HepG2 (cell line): ENCODE data around the gene STRN3. TPM values are rescaled to one million over a fixed set of nuclear protein-coding genes. Genes with fewer than 3 reads are reported as not detected.

Experiments used
- ADNP ChIP-seq: sonication (generic); formaldehyde crosslinking; IDR thresholded peaks from 2 replicates; pipeline ENCODE4 v1.4.0; 2020; ENCODE audit warnings: missing genetic modification reagents
- AGO1 ChIP-seq: fragments of 200-400 bp; formaldehyde crosslinking; IDR thresholded peaks from 2 replicates; pipeline ENCODE4 v1.6.1; 2017; ENCODE audit warnings: mild to moderate bottlenecking, low read depth, low read length, moderate library complexity; ENCODE audit not compliant: poor library complexity, severe bottlenecking
- BORCS8-MEF2B ChIP-seq: sonication (generic); formaldehyde crosslinking; IDR thresholded peaks from 2 replicates; pipeline ENCODE4 v1.8.0; 2022; ENCODE audit warnings: mild to moderate bottlenecking, missing genetic modification reagents
- CBX1 ChIP-seq: IDR thresholded peaks from one replicate; pipeline ENCODE4 v1.6.1; 2016; ENCODE audit warnings: antibody characterized with exemption, low read depth
- CC2D1A ChIP-seq: sonication (generic); formaldehyde crosslinking; IDR thresholded peaks from 2 replicates; pipeline ENCODE4 v1.8.1; 2023; ENCODE audit warnings: mild to moderate bottlenecking, missing genetic modification reagents
- EED ChIP-seq: sonication (generic); formaldehyde crosslinking; IDR thresholded peaks from 2 replicates; pipeline ENCODE4 v1.5.0; 2020; ENCODE audit warnings: mild to moderate bottlenecking, missing genetic modification reagents
- HDAC1 ChIP-seq: sonication (generic); formaldehyde crosslinking; IDR thresholded peaks from 2 replicates; pipeline ENCODE4 v1.5.1; 2020; ENCODE audit warnings: mild to moderate bottlenecking, missing genetic modification reagents
- HMG20B ChIP-seq: conservative IDR thresholded peaks from 2 replicates; pipeline ENCODE4 v1.6.1; 2016; ENCODE audit warnings: missing genetic modification reagents, missing compliant biosample characterization
- MIER2 ChIP-seq: IDR thresholded peaks from 2 replicates; pipeline ENCODE4 v1.6.1; 2016; ENCODE audit warnings: missing biosample characterization, missing genetic modification reagents
- MIER3 ChIP-seq: IDR thresholded peaks from 2 replicates; pipeline ENCODE4 v1.6.1; 2016; ENCODE audit warnings: missing compliant biosample characterization, borderline replicate concordance
- NFE2L2 ChIP-seq: fragments of 150-350 bp; IDR thresholded peaks from 2 replicates; pipeline ENCODE4 v1.6.1; 2014; ENCODE audit warnings: low read length
- POGZ ChIP-seq: sonication (generic); formaldehyde crosslinking; IDR thresholded peaks from 2 replicates; pipeline ENCODE4 v1.4.0; 2020; ENCODE audit warnings: mild to moderate bottlenecking, missing genetic modification reagents
- POLR2AphosphoS2 ChIP-seq: IDR thresholded peaks from 2 replicates; pipeline ENCODE4 v1.6.1; 2011; ENCODE audit warnings: low read depth, low read length, improper control_type of control experiment
- PPARG ChIP-seq: conservative IDR thresholded peaks from 2 replicates; pipeline ENCODE4 v1.6.1; 2016; ENCODE audit warnings: missing biosample characterization, missing genetic modification reagents
- RFXANK ChIP-seq: IDR thresholded peaks from 2 replicates; pipeline ENCODE4 v1.6.1; 2016
- TBX3 ChIP-seq: fragments of 450-650 bp; IDR thresholded peaks from 2 replicates; pipeline ENCODE4 v1.6.1; 2017; ENCODE audit warnings: antibody characterized with exemption, mild to moderate bottlenecking, inconsistent platforms, borderline replicate concordance
- TOPORS ChIP-seq: sonication (generic); formaldehyde crosslinking; IDR thresholded peaks from 2 replicates; pipeline ENCODE4 v1.8.0; 2023; ENCODE audit warnings: mild to moderate bottlenecking, missing genetic modification reagents
- ZBTB42 ChIP-seq: sonication (generic); formaldehyde crosslinking; IDR thresholded peaks from 2 replicates; pipeline ENCODE4 v1.5.0; 2020; ENCODE audit warnings: mild to moderate bottlenecking, missing genetic modification reagents
- ZFP1 ChIP-seq: IDR thresholded peaks from 2 replicates; pipeline ENCODE4 v1.6.1; 2016
- ZIK1 ChIP-seq: sonication (generic); formaldehyde crosslinking; IDR thresholded peaks from 2 replicates; pipeline ENCODE4 v1.5.0; 2020; ENCODE audit warnings: mild to moderate bottlenecking, low read depth, missing genetic modification reagents, borderline replicate concordance
- ZNF660 ChIP-seq: sonication (generic); formaldehyde crosslinking; IDR thresholded peaks from 2 replicates; pipeline ENCODE4 v1.5.1; 2020; ENCODE audit warnings: mild to moderate bottlenecking, low read depth, missing genetic modification reagents, borderline replicate concordance
- ZNF772 ChIP-seq: sonication (generic); formaldehyde crosslinking; IDR thresholded peaks from 2 replicates; pipeline ENCODE4 v1.5.0; 2020; ENCODE audit warnings: mild to moderate bottlenecking, missing genetic modification reagents
- ZNF879 ChIP-seq: sonication (generic); formaldehyde crosslinking; IDR thresholded peaks from 2 replicates; pipeline ENCODE4 v1.8.1; 2023; ENCODE audit warnings: missing genetic modification reagents
- ZNF883 ChIP-seq: sonication (generic); formaldehyde crosslinking; IDR thresholded peaks from 2 replicates; pipeline ENCODE4 v1.5.1; 2020; ENCODE audit warnings: mild to moderate bottlenecking, missing genetic modification reagents; ENCODE audit errors: not compliant biosample characterization
- ZSCAN22 ChIP-seq: sonication (generic); formaldehyde crosslinking; IDR thresholded peaks from 2 replicates; pipeline ENCODE4 v1.4.0; 2020; ENCODE audit warnings: mild to moderate bottlenecking, missing genetic modification reagents
- ZSCAN29 ChIP-seq: sonication (generic); formaldehyde crosslinking; conservative IDR thresholded peaks from 2 replicates; pipeline ENCODE4 v1.4.0; 2020; ENCODE audit warnings: mild to moderate bottlenecking, missing genetic modification reagents
- polyA plus RNA-seq, 8 experiments: library from polyadenylated mRNA; depleted of rRNA in 3 of 8; stranded (reverse) in 7 of 8; unstranded in 1 of 8; fragments of >200 nt; fragmentation: Illumina TruSeq in 4 of 8; extraction: Trizol in 4 of 8; gene quantifications; 2 replicates each; pipeline versions ENCODE4 v1.2.1 to v1.2.3, GENCODE V29; 2011 to 2016; ENCODE audit warnings: low read depth in 4 of 8, missing spikeins in 1 of 8, mixed read lengths in 1 of 8; ENCODE audit not compliant: insufficient read depth in 1 of 8
- total RNA-seq, 5 experiments: library from RNA; depleted of rRNA; stranded (reverse); fragments of >200 nt; fragmentation: Illumina TruSeq; extraction: Trizol; gene quantifications; 2 replicates each; pipeline ENCODE4 v1.2.3, GENCODE V29; 2016; ENCODE audit warnings: low read depth in 1 of 5
- TF ChIP-seq, protein P1 (sequence below): sonication (generic); formaldehyde crosslinking; conservative IDR thresholded peaks from 2 replicates; pipeline ENCODE4 v1.4.0; 2020; ENCODE audit warnings: missing genetic modification reagents
- TF ChIP-seq, protein P2 (sequence below): sonication (generic); formaldehyde crosslinking; IDR thresholded peaks from 2 replicates; pipeline ENCODE4 v1.4.0; 2020; ENCODE audit warnings: missing genetic modification reagents
- TF ChIP-seq, protein P3 (sequence below): sonication (generic); formaldehyde crosslinking; IDR thresholded peaks from 2 replicates; pipeline ENCODE4 v1.5.0; 2020; ENCODE audit warnings: mild to moderate bottlenecking, missing genetic modification reagents
- TF ChIP-seq, protein P4 (sequence below): sonication (generic); formaldehyde crosslinking; IDR thresholded peaks from 2 replicates; pipeline ENCODE4 v1.5.0; 2020; ENCODE audit warnings: missing genetic modification reagents, mild to moderate bottlenecking, borderline replicate concordance

Gene STRN3
- total and polyA plus RNA-seq, 2 of the 13 experiments (the other 11 are each of a cell fraction or from before 2014, with no cell fraction given), result 49.4 to 123 TPM

DNA sequence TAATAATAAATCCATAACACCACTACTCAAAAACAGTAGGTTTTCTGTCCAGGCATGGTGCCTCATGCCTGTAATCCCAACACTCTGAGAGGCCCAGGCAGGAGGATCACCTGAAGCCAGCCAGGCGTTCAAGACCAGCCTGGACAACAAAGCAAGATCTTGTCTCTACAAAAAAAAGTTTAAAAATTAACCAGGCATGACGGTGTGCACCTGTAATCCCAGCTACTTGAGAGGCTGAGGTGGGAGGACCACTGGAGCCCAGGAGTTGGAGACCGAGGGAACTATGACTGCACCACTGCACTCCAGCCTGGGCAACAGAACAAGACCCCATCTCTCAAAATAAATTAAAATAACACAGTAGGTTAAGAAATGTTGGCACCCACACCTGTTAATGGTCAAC lies 45.2 kb downstream of the STRN3 start (continued):
- TF ChIP-seq CC2D1A (no peak), EED (CRISPR knock-in tag) (no peak), ZNF879 (CRISPR knock-in tag) (no peak), BORCS8-MEF2B (CRISPR knock-in tag) (no peak), POGZ (CRISPR knock-in tag) (peak; percentile 88), TOPORS (CRISPR knock-in tag) (no peak), ADNP (peak; percentile 82; the same call in 1 of the 2 replicates), RFXANK (no peak), ZFP1 (no peak), ZNF772 (CRISPR knock-in tag) (no peak), HDAC1 (CRISPR knock-in tag) (no peak), POLR2AphosphoS2 (no peak), ZNF883 (no peak), HMG20B (peak; percentile 36; the same call in 1 of the 2 replicates), MIER2 (CRISPR knock-in tag) (no peak), ZNF660 (CRISPR knock-in tag) (no peak), AGO1 (no peak), TBX3 (no peak), ZBTB42 (no peak), PPARG (0 out of 2 replicates have a peak, but pooled peaks have one; percentile 24), ZIK1 (CRISPR knock-in tag) (no peak), ZSCAN29 (CRISPR knock-in tag) (no peak), CBX1 (no peak), ZSCAN22 (CRISPR knock-in tag) (no peak), MIER3 (CRISPR knock-in tag) (no peak), NFE2L2 (no peak)
- TF ChIP-seq, protein P1, sequence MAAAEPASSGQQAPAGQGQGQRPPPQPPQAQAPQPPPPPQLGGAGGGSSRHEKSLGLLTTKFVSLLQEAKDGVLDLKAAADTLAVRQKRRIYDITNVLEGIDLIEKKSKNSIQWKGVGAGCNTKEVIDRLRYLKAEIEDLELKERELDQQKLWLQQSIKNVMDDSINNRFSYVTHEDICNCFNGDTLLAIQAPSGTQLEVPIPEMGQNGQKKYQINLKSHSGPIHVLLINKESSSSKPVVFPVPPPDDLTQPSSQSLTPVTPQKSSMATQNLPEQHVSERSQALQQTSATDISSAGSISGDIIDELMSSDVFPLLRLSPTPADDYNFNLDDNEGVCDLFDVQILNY, result no peak
- TF ChIP-seq, protein P2, sequence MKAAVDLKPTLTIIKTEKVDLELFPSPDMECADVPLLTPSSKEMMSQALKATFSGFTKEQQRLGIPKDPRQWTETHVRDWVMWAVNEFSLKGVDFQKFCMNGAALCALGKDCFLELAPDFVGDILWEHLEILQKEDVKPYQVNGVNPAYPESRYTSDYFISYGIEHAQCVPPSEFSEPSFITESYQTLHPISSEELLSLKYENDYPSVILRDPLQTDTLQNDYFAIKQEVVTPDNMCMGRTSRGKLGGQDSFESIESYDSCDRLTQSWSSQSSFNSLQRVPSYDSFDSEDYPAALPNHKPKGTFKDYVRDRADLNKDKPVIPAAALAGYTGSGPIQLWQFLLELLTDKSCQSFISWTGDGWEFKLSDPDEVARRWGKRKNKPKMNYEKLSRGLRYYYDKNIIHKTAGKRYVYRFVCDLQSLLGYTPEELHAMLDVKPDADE (CRISPR knock-in tag), result no peak
- TF ChIP-seq, protein P3, sequence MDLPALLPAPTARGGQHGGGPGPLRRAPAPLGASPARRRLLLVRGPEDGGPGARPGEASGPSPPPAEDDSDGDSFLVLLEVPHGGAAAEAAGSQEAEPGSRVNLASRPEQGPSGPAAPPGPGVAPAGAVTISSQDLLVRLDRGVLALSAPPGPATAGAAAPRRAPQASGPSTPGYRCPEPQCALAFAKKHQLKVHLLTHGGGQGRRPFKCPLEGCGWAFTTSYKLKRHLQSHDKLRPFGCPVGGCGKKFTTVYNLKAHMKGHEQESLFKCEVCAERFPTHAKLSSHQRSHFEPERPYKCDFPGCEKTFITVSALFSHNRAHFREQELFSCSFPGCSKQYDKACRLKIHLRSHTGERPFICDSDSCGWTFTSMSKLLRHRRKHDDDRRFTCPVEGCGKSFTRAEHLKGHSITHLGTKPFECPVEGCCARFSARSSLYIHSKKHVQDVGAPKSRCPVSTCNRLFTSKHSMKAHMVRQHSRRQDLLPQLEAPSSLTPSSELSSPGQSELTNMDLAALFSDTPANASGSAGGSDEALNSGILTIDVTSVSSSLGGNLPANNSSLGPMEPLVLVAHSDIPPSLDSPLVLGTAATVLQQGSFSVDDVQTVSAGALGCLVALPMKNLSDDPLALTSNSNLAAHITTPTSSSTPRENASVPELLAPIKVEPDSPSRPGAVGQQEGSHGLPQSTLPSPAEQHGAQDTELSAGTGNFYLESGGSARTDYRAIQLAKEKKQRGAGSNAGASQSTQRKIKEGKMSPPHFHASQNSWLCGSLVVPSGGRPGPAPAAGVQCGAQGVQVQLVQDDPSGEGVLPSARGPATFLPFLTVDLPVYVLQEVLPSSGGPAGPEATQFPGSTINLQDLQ, result no peak
- TF ChIP-seq, protein P4, sequence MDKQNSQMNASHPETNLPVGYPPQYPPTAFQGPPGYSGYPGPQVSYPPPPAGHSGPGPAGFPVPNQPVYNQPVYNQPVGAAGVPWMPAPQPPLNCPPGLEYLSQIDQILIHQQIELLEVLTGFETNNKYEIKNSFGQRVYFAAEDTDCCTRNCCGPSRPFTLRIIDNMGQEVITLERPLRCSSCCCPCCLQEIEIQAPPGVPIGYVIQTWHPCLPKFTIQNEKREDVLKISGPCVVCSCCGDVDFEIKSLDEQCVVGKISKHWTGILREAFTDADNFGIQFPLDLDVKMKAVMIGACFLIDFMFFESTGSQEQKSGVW (CRISPR knock-in tag), result no peak
